Testis (tissue), 3 donors: Measurements from ENCODE around the gene RAI1. TPM values are rescaled to one million over a fixed set of nuclear protein-coding genes. Genes with fewer than 3 reads are reported as not detected.

Experiments used
- DNase-seq: peaks from one replicate; pipeline ENCODE4 v3.0.0-alpha.2; 2019
- H3K27ac ChIP-seq, 2 donors: fragments of 200-600 bp; sonication (generic); one replicate each; pipeline ENCODE4 v1.5.1; 2019
- H3K27me3 ChIP-seq: fragments of 200-600 bp; sonication (generic); one replicate; pipeline ENCODE4 v1.5.1; 2019
- H3K36me3 ChIP-seq: fragments of 200-600 bp; sonication (generic); one replicate; pipeline ENCODE4 v1.5.1; 2017; ENCODE audit warnings: low read depth; ENCODE audit errors: missing control alignments
- H3K4me1 ChIP-seq: fragments of 200-600 bp; sonication (generic); one replicate; pipeline ENCODE4 v1.5.1; 2019
- H3K4me3 ChIP-seq, 2 donors: fragments of 200-600 bp; sonication (generic); one replicate each; pipeline ENCODE4 v1.5.1; 2017 to 2019
- H3K9me3 ChIP-seq: fragments of 200-600 bp; sonication (generic); one replicate; pipeline ENCODE4 v1.5.1; 2017
- CTCF ChIP-seq, 3 experiments: fragments of 450-650 bp in 2 of 3; fragments of 200-600 bp in 1 of 3; sonication (generic) in 1 of 3; IDR thresholded peaks; one replicate each; pipeline ENCODE4 v1.5.1; 2016 to 2019; ENCODE audit warnings: antibody characterized with exemption in 3 of 3, mild to moderate bottlenecking in 2 of 3, moderate library complexity in 1 of 3
- POLR2A ChIP-seq: fragments of 450-650 bp; IDR thresholded peaks from one replicate; pipeline ENCODE4 v1.6.1; 2017; ENCODE audit warnings: antibody characterized with exemption, mild to moderate bottlenecking, moderate library complexity
- WGBS, 2 donors: methylation state at CpG; one replicate each; pipeline ENCODE4 v1.1.5; 2018; 5-methylcytosine and 5-hydroxymethylcytosine counted together
- intact Hi-C: fragments of 100-400 bp; cut with DNase I; formaldehyde crosslinking; loops from one replicate; pipeline ENCODE4 v1.15.1; 2023; ENCODE audit warnings: low total_unique reads
- polyA plus RNA-seq: library from polyadenylated mRNA; stranded (reverse); fragments of 350-450 nt; fragmentation: Illumina TruSeq; extraction: RNeasy Lipid Tissue Mini Kit (QIAGEN cat#74804); gene quantifications from one replicate; pipeline ENCODE4 v1.2.3, GENCODE V29; 2014; ENCODE audit warnings: low read depth, low replicate concordance; ENCODE audit not compliant: insufficient read depth
- total RNA-seq, 2 donors: library from RNA; depleted of rRNA; stranded (reverse); fragments of >200 nt; gene quantifications; one replicate each; pipeline ENCODE4 v1.2.3, GENCODE V29; 2016

The RAI1 gene
- total and polyA plus RNA-seq, 3 donors from 2014 or later = 17.5 to 44.5 (median 42.8) TPM

GRCh38 chr17:17787568-17787967 lies 106.3 kb downstream of the RAI1 start:
- intact Hi-C loops = no loop called here

GRCh38 chr17:17788967-17789366 lies 107.7 kb downstream of the RAI1 start:
- H3K27ac ChIP-seq = no peak overlapping the region
- TF ChIP-seq POLR2A (no peak), CTCF (IDR thresholded peaks at IDR 0.05) (no peak)
- no peaks in the 10 kb centered on the region for H3K9me3 ChIP-seq
- intact Hi-C loops = no loop called here
- WGBS, 2 donors = 85 to 91% methylated on average over 3 to 8 of the region's 8 CpGs
- H3K4me3 ChIP-seq = no peak overlapping the region
- H3K4me1 ChIP-seq = peaks cover 38% of the 10 kb centered on the region
- DNase-seq = no peak
- no peaks in the 10 kb centered on the region for H3K36me3 ChIP-seq
- H3K27me3 ChIP-seq = no peaks in the 10 kb centered on the region

More at GRCh38 chr17:17787568-17787967, 106.3 kb downstream of the RAI1 start:
- Histone ChIP-seq H3K4me3 (no peak overlapping the region), H3K9me3 (no peaks in the 10 kb centered on the region), H3K27ac (no peak overlapping the region), H3K27me3 (no peaks in the 10 kb centered on the region), H3K36me3 (no peaks in the 10 kb centered on the region), H3K4me1 (peaks cover 39% of the 10 kb centered on the region)
- DNase-seq = no peak
- WGBS, 2 donors = 87 to 100% methylated on average over 2 to 7 of the region's 7 CpGs
- no peak for TF ChIP-seq CTCF (IDR thresholded peaks at IDR 0.05)
- TF ChIP-seq POLR2A = no peak

GRCh38 chr17:17789410-17789809 lies 108.2 kb downstream of the RAI1 start:
- Histone ChIP-seq H3K27ac (no peak overlapping the region), H3K27me3 (no peaks in the 10 kb centered on the region), H3K9me3 (no peaks in the 10 kb centered on the region), H3K4me1 (peaks cover 33% of the 10 kb centered on the region), H3K36me3 (no peaks in the 10 kb centered on the region), H3K4me3 (no peak overlapping the region)
- no peak for TF ChIP-seq CTCF (IDR thresholded peaks at IDR 0.05)
- no peak for TF ChIP-seq POLR2A
- intact Hi-C loops = no loop called here
- no peak for DNase-seq
- 85 to 88% methylated on average over 6 of the region's 6 CpGs for WGBS, 2 donors

- no peaks in the 10 kb centered on the region for H3K27me3 ChIP-seq
- WGBS, 2 donors = 73 to 85% methylated on average over 12 of the region's 12 CpGs
- H3K9me3 ChIP-seq = no peaks in the 10 kb centered on the region
- DNase-seq = no peak
- H3K4me3 ChIP-seq = no peak overlapping the region
- TF ChIP-seq CTCF (IDR thresholded peaks at IDR 0.05) (no peak), POLR2A (no peak)
- H3K27ac ChIP-seq = no peak overlapping the region
- no peaks in the 10 kb centered on the region for H3K36me3 ChIP-seq
- H3K4me1 ChIP-seq = peaks cover 27% of the 10 kb centered on the region
- intact Hi-C loops = no loop called here
Measured at GRCh38 chr17:17789828-17790636, 108.8 kb downstream of the RAI1 start.
